ENCODE results near the gene JARID2. TPM values are rescaled to one million over a fixed set of nuclear protein-coding genes. Genes with fewer than 3 reads are reported as not detected.

The JARID2 gene
- total RNA-seq, 1 donor from 2014 or later, result 43.9 TPM

GRCh38 chr6:15533379-15534026 lies 287.6 kb downstream of the JARID2 start:
- H3K36me3 Mint-ChIP-seq, result peaks cover 22% of the 10 kb centered on the region
- H3K27me3 Mint-ChIP-seq, result no peaks in the 10 kb centered on the region
- H3K4me3 Mint-ChIP-seq, result no peak overlapping the region
- TF ChIP-seq, protein P1, sequence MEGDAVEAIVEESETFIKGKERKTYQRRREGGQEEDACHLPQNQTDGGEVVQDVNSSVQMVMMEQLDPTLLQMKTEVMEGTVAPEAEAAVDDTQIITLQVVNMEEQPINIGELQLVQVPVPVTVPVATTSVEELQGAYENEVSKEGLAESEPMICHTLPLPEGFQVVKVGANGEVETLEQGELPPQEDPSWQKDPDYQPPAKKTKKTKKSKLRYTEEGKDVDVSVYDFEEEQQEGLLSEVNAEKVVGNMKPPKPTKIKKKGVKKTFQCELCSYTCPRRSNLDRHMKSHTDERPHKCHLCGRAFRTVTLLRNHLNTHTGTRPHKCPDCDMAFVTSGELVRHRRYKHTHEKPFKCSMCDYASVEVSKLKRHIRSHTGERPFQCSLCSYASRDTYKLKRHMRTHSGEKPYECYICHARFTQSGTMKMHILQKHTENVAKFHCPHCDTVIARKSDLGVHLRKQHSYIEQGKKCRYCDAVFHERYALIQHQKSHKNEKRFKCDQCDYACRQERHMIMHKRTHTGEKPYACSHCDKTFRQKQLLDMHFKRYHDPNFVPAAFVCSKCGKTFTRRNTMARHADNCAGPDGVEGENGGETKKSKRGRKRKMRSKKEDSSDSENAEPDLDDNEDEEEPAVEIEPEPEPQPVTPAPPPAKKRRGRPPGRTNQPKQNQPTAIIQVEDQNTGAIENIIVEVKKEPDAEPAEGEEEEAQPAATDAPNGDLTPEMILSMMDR (conservative IDR thresholded peaks at IDR 0.05), result no peak
- H3K27ac Mint-ChIP-seq, result no peak overlapping the region
- H3K9me3 Mint-ChIP-seq, result peaks cover 5% of the 10 kb centered on the region
- no peaks in the 10 kb centered on the region for H3K4me1 Mint-ChIP-seq (ENCODE audit: unreplicated experiment)
- no peak for DNase-seq (ENCODE audit: extremely low spot score, unreplicated experiment)

- H3K9me3 Mint-ChIP-seq, result peaks cover 5% of the 10 kb centered on the region
- H3K4me3 Mint-ChIP-seq, result no peak overlapping the region
- TF ChIP-seq, protein P1 (conservative IDR thresholded peaks at IDR 0.05), result no peak
- no peak for DNase-seq (ENCODE audit: extremely low spot score, unreplicated experiment)
- H3K36me3 Mint-ChIP-seq, result peaks cover 21% of the 10 kb centered on the region
- no peak overlapping the region for H3K27ac Mint-ChIP-seq
- no peaks in the 10 kb centered on the region for H3K27me3 Mint-ChIP-seq
- H3K4me1 Mint-ChIP-seq (ENCODE audit: unreplicated experiment), result peaks cover 6% of the 10 kb centered on the region
Observed at GRCh38 chr6:15534974-15535373, 289.1 kb downstream of the JARID2 start.

DNA sequence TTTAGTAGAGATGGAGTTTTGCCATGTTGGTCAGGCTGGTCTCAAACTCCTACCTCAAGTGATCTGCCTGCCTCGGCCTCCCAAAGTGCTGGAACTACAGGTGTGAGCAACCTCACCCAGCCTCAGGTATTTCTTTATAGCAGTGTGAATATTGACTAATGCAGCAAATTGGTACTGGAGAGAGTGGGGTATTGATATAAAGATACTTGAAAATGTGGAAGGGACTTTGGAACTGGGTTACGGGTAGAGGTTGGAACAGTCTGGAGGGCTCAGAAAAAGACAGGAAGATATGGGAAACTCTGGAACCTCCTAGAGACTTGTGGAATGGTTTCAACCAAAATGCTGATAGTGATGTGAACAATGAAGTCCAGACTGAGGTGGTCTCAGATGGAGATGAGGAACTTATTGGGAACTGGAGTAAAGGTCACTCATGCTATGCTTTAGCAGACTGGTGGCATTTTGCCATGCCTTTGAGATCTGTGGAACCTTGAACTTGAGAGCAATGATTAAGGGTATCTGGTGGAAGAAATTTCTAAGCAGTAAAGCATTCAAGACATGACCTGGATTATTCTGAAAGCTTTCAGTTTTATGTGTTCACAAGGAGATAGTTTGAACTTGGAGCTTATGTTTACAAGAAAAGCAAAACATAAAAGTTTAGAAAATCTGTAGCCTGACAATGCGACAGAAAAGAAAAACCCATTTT lies 289.8 kb downstream of the JARID2 start:
- no peaks in the 10 kb centered on the region for H3K27me3 Mint-ChIP-seq
- no peak for DNase-seq (ENCODE audit: extremely low spot score, unreplicated experiment)
- peak overlapping the region; percentile 20 for H3K27ac Mint-ChIP-seq
- no peak overlapping the region for H3K4me3 Mint-ChIP-seq
- peaks cover 6% of the 10 kb centered on the region for H3K4me1 Mint-ChIP-seq (ENCODE audit: unreplicated experiment)
- H3K36me3 Mint-ChIP-seq, result peaks cover 19% of the 10 kb centered on the region
- peaks cover 5% of the 10 kb centered on the region for H3K9me3 Mint-ChIP-seq
- TF ChIP-seq, protein P1 (conservative IDR thresholded peaks at IDR 0.05), result no peak

DNA sequence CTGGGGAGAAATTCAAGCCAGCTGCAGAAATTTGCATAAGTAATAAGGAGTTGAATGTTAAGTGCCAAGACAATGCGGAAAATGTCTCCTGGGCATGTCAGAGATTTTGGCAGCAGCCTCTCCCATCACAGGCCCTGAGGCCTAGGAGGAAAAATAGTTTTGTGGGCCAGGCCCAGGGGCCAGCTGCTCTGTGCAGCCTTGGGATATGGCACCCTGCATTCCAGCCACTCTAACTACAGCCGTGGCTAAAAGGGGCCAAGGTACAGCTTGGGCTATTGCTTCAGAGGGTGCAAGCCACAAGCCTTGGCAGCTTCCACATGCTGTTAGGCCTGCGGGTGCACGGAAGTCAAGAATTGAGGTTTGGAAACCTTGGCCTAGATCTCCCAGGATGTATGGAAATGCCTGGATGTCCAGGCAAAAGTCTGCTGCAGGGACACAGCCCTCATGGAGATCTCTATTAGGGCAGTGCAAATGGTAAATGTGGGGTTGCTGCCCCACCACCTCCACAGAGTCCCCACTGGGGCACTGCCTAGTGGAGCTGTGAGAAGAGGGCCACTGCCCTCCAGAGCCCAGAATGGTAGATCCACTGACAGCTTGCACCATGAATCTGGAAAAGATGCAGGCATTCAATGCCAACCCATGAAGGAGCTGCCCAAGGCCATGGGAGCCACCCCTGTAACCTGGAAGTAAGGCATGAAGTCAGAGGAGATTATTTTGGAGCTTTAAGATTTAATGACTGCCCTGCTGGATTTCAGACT lies 290.5 kb downstream of the JARID2 start:
- no peak for DNase-seq (ENCODE audit: extremely low spot score, unreplicated experiment)
- Mint-ChIP-seq H3K9me3 (peaks cover 5% of the 10 kb centered on the region), H3K4me3 (no peak overlapping the region), H3K27ac (no peak overlapping the region), H3K36me3 (peaks cover 13% of the 10 kb centered on the region), H3K4me1 (ENCODE audit: unreplicated experiment) (peaks cover 6% of the 10 kb centered on the region), H3K27me3 (no peaks in the 10 kb centered on the region)
- TF ChIP-seq, protein P1 (conservative IDR thresholded peaks at IDR 0.05), result no peak

DNA sequence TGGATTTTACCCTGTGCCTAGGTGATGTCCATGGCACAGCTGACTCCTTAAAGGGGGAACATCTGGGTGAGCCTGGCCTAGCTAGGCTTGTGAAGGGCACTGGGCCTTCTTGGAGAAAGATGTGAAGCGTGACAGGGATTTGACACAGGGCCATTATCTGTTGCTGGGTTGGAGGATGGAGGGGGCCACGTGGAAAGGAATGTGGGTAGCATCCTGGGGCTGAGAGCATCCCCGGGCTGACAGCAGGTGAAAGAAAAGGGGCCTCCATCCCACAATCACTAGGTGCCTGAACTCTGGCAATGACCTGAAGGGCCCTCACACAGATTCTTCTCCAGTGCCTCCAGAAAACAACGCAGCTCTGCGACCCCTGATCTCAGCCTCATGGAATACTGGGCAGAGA lies 292.2 kb downstream of the JARID2 start:
- DNase-seq (ENCODE audit: extremely low spot score, unreplicated experiment), result no peak
- TF ChIP-seq, protein P1 (conservative IDR thresholded peaks at IDR 0.05), result no peak
- Mint-ChIP-seq H3K9me3 (peaks cover 5% of the 10 kb centered on the region), H3K27me3 (no peaks in the 10 kb centered on the region), H3K4me1 (ENCODE audit: unreplicated experiment) (peaks cover 6% of the 10 kb centered on the region), H3K27ac (no peak overlapping the region), H3K4me3 (no peak overlapping the region), H3K36me3 (peaks cover 5% of the 10 kb centered on the region)
